GM12878 (cell line): Measurements from ENCODE around the gene ARID4B. TPM values are rescaled to one million over a fixed set of nuclear protein-coding genes. Genes with fewer than 3 reads are reported as not detected.
"Not testable (repeated sequence)": the region's sequence is repeated elsewhere in the genome, so short reads cannot be mapped to it uniquely, and the experiment has no call there.

Experiments
- ATAC-seq: fragments of 200-7000 bp; cut with Tn5 transposase; 3 replicates; pipeline ENCODE4 v1.9.1; 2020; ENCODE audit warnings: mild to moderate bottlenecking, moderate library complexity
- BruUV-seq: library from RNA; stranded (reverse); fragments of 400-500 nt; replicated peaks from 2 replicates; lab custom pipeline; 2021; lab: Mats Ljungman, UMichigan
- CTCF ChIA-PET: fragments of 300-600 bp; sonication (Branson Sonifier 250); formaldehyde crosslinking; extraction: SDS; loops from one replicate; lab custom pipeline; 2021; ENCODE audit warnings: inconsistent platforms; lab: Yijun Ruan, JAX
- POLR2A ChIA-PET: fragments of 350-600 bp; formaldehyde crosslinking; extraction: SDS; loops from one replicate; lab custom pipeline; 2021; ENCODE audit warnings: inconsistent platforms; lab: Charles Lee
- RAD21 ChIA-PET: fragments of 300-600 bp; sonication (Branson Sonifier 250); formaldehyde crosslinking; loops from one replicate; lab custom pipeline; 2023; ENCODE audit warnings: antibody characterized with exemption; ENCODE audit not compliant: unreplicated experiment; lab: Charles Lee
- SMC1A ChIA-PET: fragments of 300-600 bp; sonication (Branson Sonifier 250); formaldehyde crosslinking; loops from one replicate; lab custom pipeline; 2023; ENCODE audit not compliant: unreplicated experiment, uncharacterized antibody; lab: Charles Lee
- DNase-seq: peaks from one replicate; pipeline ENCODE4 v3.0.0-alpha.2; 2011; ENCODE audit warnings: low read depth, low spot score
- FAIRE-seq: peaks from 3 replicates; lab custom pipeline; 2011; peaks lifted over from hg19 to GRCh38; lab: Jason Lieb, UNC
- H2AFZ ChIP-seq: 2 replicates; pipeline ENCODE4 v1.6.0; 2011; ENCODE audit warnings: low read depth, low read length, control low read depth; ENCODE audit not compliant: control insufficient read depth
- H3K27ac ChIP-seq: 2 replicates; pipeline ENCODE4 v1.5.1; 2011; ENCODE audit warnings: control low read depth; ENCODE audit not compliant: control insufficient read depth, insufficient read depth
- H3K27me3 ChIP-seq, 2 experiments: replicated peaks in 1 of 2; 2 replicates each; pipeline versions ENCODE4 v1.6.0 to v1.6.1; 2011; ENCODE audit warnings: low read length in 1 of 2; ENCODE audit not compliant: control insufficient read depth in 2 of 2, insufficient read depth in 2 of 2
- H3K36me3 ChIP-seq, 2 experiments: 2 replicates each; pipeline ENCODE4 v1.5.1; 2011; ENCODE audit warnings: low read length in 1 of 2; ENCODE audit not compliant: control insufficient read depth in 2 of 2, insufficient read depth in 2 of 2
- H3K4me1 ChIP-seq: 2 replicates; pipeline ENCODE4 v1.6.1; 2011; ENCODE audit warnings: mild to moderate bottlenecking, low read length, moderate library complexity, mixed read lengths; ENCODE audit not compliant: control insufficient read depth, insufficient read depth
- H3K4me2 ChIP-seq: 2 replicates; pipeline ENCODE4 v1.6.0; 2011; ENCODE audit warnings: control low read depth; ENCODE audit not compliant: control insufficient read depth, insufficient read depth
- H3K4me3 ChIP-seq: fragments of 200-600 bp; sonication (generic); 2 replicates; pipeline ENCODE4 v1.5.1; 2016
- H3K79me2 ChIP-seq: 2 replicates; pipeline ENCODE4 v1.6.0; 2011; ENCODE audit warnings: low read length; ENCODE audit not compliant: control insufficient read depth, insufficient read depth
- H3K9ac ChIP-seq: 2 replicates; pipeline ENCODE4 v1.8.0; 2011; ENCODE audit warnings: low read length, control low read depth, mixed read lengths; ENCODE audit not compliant: control insufficient read depth, insufficient read depth
- H3K9me3 ChIP-seq: replicated peaks from 3 replicates; pipeline ENCODE4 v1.5.1; 2011; ENCODE audit warnings: mild to moderate bottlenecking, low read length; ENCODE audit not compliant: control insufficient read depth, insufficient read depth
- H4K20me1 ChIP-seq: 2 replicates; pipeline ENCODE4 v1.6.0; 2011; ENCODE audit not compliant: control insufficient read depth, insufficient read depth
- CTCF ChIP-seq, 3 experiments: IDR thresholded peaks in 2 of 3; conservative IDR thresholded peaks in 1 of 3; 2 replicates each; pipeline ENCODE4 v1.5.1; 2011; ENCODE audit warnings: low read depth in 3 of 3, low read length in 3 of 3, mild to moderate bottlenecking in 3 of 3, control low read depth in 2 of 3, moderate library complexity in 2 of 3, inconsistent platforms in 1 of 3, mixed read lengths in 1 of 3; ENCODE audit not compliant: control insufficient read depth in 2 of 3, insufficient read depth in 1 of 3; ENCODE audit errors: extremely low read depth in 1 of 3
- KAT2A ChIP-seq: conservative IDR thresholded peaks from 2 replicates; pipeline ENCODE4 v1.6.1; 2011; ENCODE audit warnings: low read depth, low read length; ENCODE audit not compliant: control insufficient read depth
- WGBS: methylation state at CpG from one replicate; pipeline ENCODE4 v1.1.6; 2016; ENCODE audit warnings: low lambda C conversion rate; ENCODE audit not compliant: insufficient replicate concordance, insufficient coverage; ENCODE audit errors: missing lambda C conversion rate; 5-methylcytosine and 5-hydroxymethylcytosine counted together
- in situ Hi-C: fragments of 300-500 bp; cut with MboI; formaldehyde crosslinking; loops from 9 replicates; pipeline ENCODE4 v1.14.3; 2018; ENCODE audit warnings: mixed read lengths
- intact Hi-C: fragments of 100-400 bp; cut with micrococcal nuclease; formaldehyde crosslinking; loops from one replicate; pipeline ENCODE4 v1.14.2; 2022; ENCODE audit not compliant: unreplicated experiment
- polyA plus RNA-seq, 11 experiments: library from polyadenylated mRNA; depleted of rRNA in 4 of 11; unstranded in 6 of 11; stranded (reverse) in 5 of 11; fragments of >200 nt; fragmentation: Nextera tagmentation in 4 of 11; fragmentation: Illumina TruSeq in 1 of 11; extraction: Ambion mirVana in 4 of 11; extraction: Trizol in 1 of 11; gene quantifications; 1 replicate in 1 of 11; 2 replicates in 10 of 11; pipeline versions ENCODE4 v1.2.1 to v1.2.3, GENCODE V29; 2011 to 2016; ENCODE audit warnings: inconsistent platforms in 2 of 11, missing spikeins in 2 of 11, low read depth in 1 of 11
- total RNA-seq, 4 experiments: library from RNA; depleted of rRNA in 3 of 4; stranded (reverse); fragments of >200 nt in 3 of 4; fragmentation: Illumina TruSeq in 1 of 4; extraction: Trizol in 1 of 4; gene quantifications; 2 replicates each; pipeline versions ENCODE4 v1.2.1 to v1.2.3, GENCODE V29; 2013 to 2021

The ARID4B gene
- total and polyA plus RNA-seq, 10 of the 15 experiments (the other 5 are each of a cell fraction or from before 2014, with no cell fraction given), result 13.6 to 39.1 (median 28.0) TPM

DNA sequence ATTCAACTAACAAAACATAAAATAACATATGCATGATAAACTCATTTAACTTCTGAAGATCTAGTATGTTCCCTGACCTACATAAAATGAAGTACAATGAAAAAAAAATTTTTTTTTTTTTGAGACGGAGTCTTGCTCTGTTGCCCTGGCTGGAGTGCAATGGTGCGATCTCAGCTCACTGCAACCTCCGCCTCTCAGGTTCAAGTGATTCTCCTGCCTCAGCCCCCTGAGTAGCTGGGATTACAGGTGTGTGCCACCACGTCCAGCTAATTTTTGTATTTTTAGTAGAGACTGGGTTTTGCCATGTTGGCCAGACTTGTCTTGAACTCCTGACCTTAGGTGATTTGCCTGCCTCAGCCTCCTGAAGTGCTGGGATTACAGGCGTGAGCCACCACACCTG is 125.5 kb downstream of the ARID4B start:
- BruUV-seq, DNase-seq, H3K9me3 ChIP-seq, RAD21 ChIA-PET, H2AFZ ChIP-seq, H3K79me2 ChIP-seq, ATAC-seq, CTCF ChIA-PET, H3K9ac ChIP-seq, H3K4me3 ChIP-seq, POLR2A ChIA-PET, H3K4me2 ChIP-seq, intact Hi-C loops, H3K27me3 ChIP-seq, in situ Hi-C loops, H4K20me1 ChIP-seq, H3K4me1 ChIP-seq, H3K36me3 ChIP-seq, H3K27ac ChIP-seq, FAIRE-seq: not testable (repeated sequence)
- WGBS, result 97% methylated on average over 5 of the region's 5 CpGs
- SMC1A ChIA-PET, result interaction anchor here (1.3 kb wide), 1 partner anchor 214 kb away, joined by 3 read pairs; no protein-coding TSS in a partner anchor

- DNase-seq, result no peak
- Histone ChIP-seq H3K4me1 (no peaks in the 10 kb centered on the region), H2AFZ (no peak overlapping the region), H3K79me2 (no peaks in the 10 kb centered on the region), H3K4me3 (no peak overlapping the region)
- no peak for FAIRE-seq
- POLR2A ChIA-PET, result no interaction called here
- ATAC-seq, result peak; percentile 67
- BruUV-seq, result TSS peak; percentile 29
- no peak for TF ChIP-seq KAT2A
- peak in 2 of 3 experiments; percentile 24; a peak in 2 of 6 replicates for TF ChIP-seq CTCF (IDR thresholded peaks at IDR 0.05 in 2 of 3, conservative IDR thresholded peaks at IDR 0.05 in 1 of 3; ENCODE audit: control insufficient read depth in 2 of 3, extremely low read depth in 1 of 3, insufficient read depth in 1 of 3, low read depth in 3 of 3, low read length in 3 of 3)
- TF ChIP-seq, all 136 proteins: peak for 1
- in situ Hi-C loops (no loop called here), intact Hi-C loops (loop anchor here (5.0 kb wide), 1 partner anchor 218 kb away; no protein-coding TSS in a partner anchor)
- Histone ChIP-seq H3K27ac (no peak overlapping the region), H3K9ac (no peak overlapping the region), H3K27me3 (no peaks in the 10 kb centered on the region), H3K36me3 (peaks cover 0 to 2% of the 10 kb centered on the region in 2 experiments; a peak in 3 of 4 replicates), H4K20me1 (no peaks in the 10 kb centered on the region), H3K4me2 (no peak overlapping the region), H3K9me3 (no peaks in the 10 kb centered on the region)
- RAD21 ChIA-PET, result interaction anchor here (2.6 kb wide), 1 partner anchor 217 kb away, joined by 18 read pairs; no protein-coding TSS in a partner anchor
- 71% methylated on average over 6 of the region's 6 CpGs for WGBS
- CTCF ChIA-PET, result interaction anchor here (0.7 to 3.0 kb wide), 5 partner anchors 9 to 217 kb away, joined by 3 to 44 read pairs (median 4); no protein-coding TSS in a partner anchor
- SMC1A ChIA-PET, result interaction anchor here (1.5 kb wide), 1 partner anchor 217 kb away, joined by 11 read pairs; no protein-coding TSS in a partner anchor
These were observed 128.5 kb downstream of the ARID4B start for GRCh38 chr1:235199441-235199840.
